ENCODE measurements around the gene SLIT3.

- TF ChIP-seq, protein P1, sequence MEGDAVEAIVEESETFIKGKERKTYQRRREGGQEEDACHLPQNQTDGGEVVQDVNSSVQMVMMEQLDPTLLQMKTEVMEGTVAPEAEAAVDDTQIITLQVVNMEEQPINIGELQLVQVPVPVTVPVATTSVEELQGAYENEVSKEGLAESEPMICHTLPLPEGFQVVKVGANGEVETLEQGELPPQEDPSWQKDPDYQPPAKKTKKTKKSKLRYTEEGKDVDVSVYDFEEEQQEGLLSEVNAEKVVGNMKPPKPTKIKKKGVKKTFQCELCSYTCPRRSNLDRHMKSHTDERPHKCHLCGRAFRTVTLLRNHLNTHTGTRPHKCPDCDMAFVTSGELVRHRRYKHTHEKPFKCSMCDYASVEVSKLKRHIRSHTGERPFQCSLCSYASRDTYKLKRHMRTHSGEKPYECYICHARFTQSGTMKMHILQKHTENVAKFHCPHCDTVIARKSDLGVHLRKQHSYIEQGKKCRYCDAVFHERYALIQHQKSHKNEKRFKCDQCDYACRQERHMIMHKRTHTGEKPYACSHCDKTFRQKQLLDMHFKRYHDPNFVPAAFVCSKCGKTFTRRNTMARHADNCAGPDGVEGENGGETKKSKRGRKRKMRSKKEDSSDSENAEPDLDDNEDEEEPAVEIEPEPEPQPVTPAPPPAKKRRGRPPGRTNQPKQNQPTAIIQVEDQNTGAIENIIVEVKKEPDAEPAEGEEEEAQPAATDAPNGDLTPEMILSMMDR (IDR thresholded peaks at IDR 0.05): no peak
- TF ChIP-seq POLR2A (IDR thresholded peaks at IDR 0.05): no peak
These were observed 448.6 kb downstream of the SLIT3 start for GRCh38 chr5:168852329-168852728.

Measured in Peyer's patch (tissue), 4 donors.